OCI-LY1 (cell line): ENCODE results near the gene FAM200C.

Experiments
- H2AFZ ChIP-seq: fragments of 200-600 bp; sonication (generic), shearing (Covaris generic); 2 replicates; pipeline ENCODE4 v1.6.0; 2014; ENCODE audit warnings: antibody characterized with exemption, mild to moderate bottlenecking, low read length
- H3F3A ChIP-seq: fragments of 200-600 bp; sonication (generic), shearing (Covaris generic); 2 replicates; pipeline ENCODE4 v1.6.0; 2014; ENCODE audit warnings: mild to moderate bottlenecking, antibody characterized with exemption, low read length, moderate library complexity; ENCODE audit not compliant: insufficient read depth
- H3K27ac ChIP-seq: fragments of 200-600 bp; sonication (generic); 2 replicates; pipeline ENCODE4 v1.5.1; 2014; ENCODE audit warnings: low read length, mixed run types, mild to moderate bottlenecking, low read depth; ENCODE audit not compliant: poor library complexity, severe bottlenecking
- H3K27me3 ChIP-seq: fragments of 200-600 bp; sonication (generic); 2 replicates; pipeline ENCODE4 v1.6.0; 2014; ENCODE audit warnings: antibody characterized with exemption, mild to moderate bottlenecking, low read length, moderate library complexity; ENCODE audit not compliant: insufficient read depth
- H3K36me3 ChIP-seq: fragments of 200-600 bp; sonication (generic); 2 replicates; pipeline ENCODE4 v1.6.1; 2014; ENCODE audit warnings: mild to moderate bottlenecking, antibody characterized with exemption, low read length, moderate library complexity, mixed read lengths; ENCODE audit not compliant: insufficient read depth
- H3K4me1 ChIP-seq: fragments of 200-600 bp; sonication (generic); 2 replicates; pipeline ENCODE4 v1.5.1; 2014; ENCODE audit warnings: mild to moderate bottlenecking, low read length, moderate library complexity; ENCODE audit not compliant: insufficient read depth, severe bottlenecking
- H3K4me2 ChIP-seq: fragments of 200-600 bp; sonication (generic), shearing (Covaris generic); 2 replicates; pipeline ENCODE4 v1.6.1; 2014; ENCODE audit warnings: low read length
- H3K4me3 ChIP-seq: fragments of 200-600 bp; sonication (generic); 2 replicates; pipeline ENCODE4 v1.5.1; 2014; ENCODE audit warnings: low read length, low read depth, mild to moderate bottlenecking, mixed read lengths; ENCODE audit not compliant: poor library complexity, severe bottlenecking
- H3K79me2 ChIP-seq: fragments of 200-600 bp; shearing (Covaris generic); 2 replicates; pipeline ENCODE4 v1.6.1; 2016; ENCODE audit warnings: mixed run types, low read length, mixed read lengths; ENCODE audit not compliant: insufficient read depth
- H3K9ac ChIP-seq: fragments of 200-600 bp; sonication (generic), shearing (Covaris generic); 2 replicates; pipeline ENCODE4 v1.6.1; 2014; ENCODE audit warnings: mild to moderate bottlenecking, low read length, mixed read lengths
- H3K9me2 ChIP-seq: fragments of 200-600 bp; sonication (generic), shearing (Covaris generic); 2 replicates; pipeline ENCODE4 v1.6.1; 2014; ENCODE audit warnings: low read depth, mild to moderate bottlenecking, low read length, mixed read lengths
- H3K9me3 ChIP-seq: fragments of 200-600 bp; shearing (Covaris generic); 2 replicates; pipeline ENCODE4 v1.6.1; 2014; ENCODE audit warnings: low read length, mixed read lengths
- H4K20me1 ChIP-seq: fragments of 200-600 bp; sonication (generic), shearing (Covaris generic); 2 replicates; pipeline ENCODE4 v1.6.0; 2016; ENCODE audit warnings: mild to moderate bottlenecking, low read length; ENCODE audit not compliant: insufficient read depth
- CTCF ChIP-seq: fragments of 200-600 bp; sonication (generic), shearing (Covaris generic); IDR thresholded peaks from 2 replicates; pipeline ENCODE4 v1.5.1; 2017; ENCODE audit warnings: mild to moderate bottlenecking, antibody characterized with exemption, low read length, moderate library complexity, mixed read lengths
- EZH2 ChIP-seq: fragments of 200-600 bp; sonication (generic), shearing (Covaris generic); IDR thresholded peaks from 2 replicates; pipeline ENCODE4 v1.8.0; 2017; ENCODE audit warnings: borderline replicate concordance, mixed run types, mild to moderate bottlenecking, antibody characterized with exemption, low read length, moderate library complexity, mixed read lengths

FAM200C gene

GRCh38 chr5:160395111-160395510, 4.7 kb downstream of the FAM200C start:
- Histone ChIP-seq H3K4me2 (no peak overlapping the region), H3K79me2 (no peaks in the 10 kb centered on the region), H3K9me3 (no peaks in the 10 kb centered on the region), H3K9me2 (no peaks in the 10 kb centered on the region), H3K4me1 (peaks cover 11% of the 10 kb centered on the region), H3K27me3 (no peaks in the 10 kb centered on the region), H3K36me3 (no peaks in the 10 kb centered on the region), H4K20me1 (no peaks in the 10 kb centered on the region), H3K27ac (no peak overlapping the region), H3K9ac (no peak overlapping the region), H3K4me3 (no peak overlapping the region), H3F3A (no peaks in the 10 kb centered on the region), H2AFZ (no peak overlapping the region)
- no peak for TF ChIP-seq EZH2

- Histone ChIP-seq H4K20me1 (no peaks in the 10 kb centered on the region), H3K27me3 (no peaks in the 10 kb centered on the region), H2AFZ (no peak overlapping the region), H3K9ac (no peak overlapping the region), H3K9me3 (peaks cover 5% of the 10 kb centered on the region; the same call in 1 of the 2 replicates), H3K4me2 (no peak overlapping the region), H3F3A (no peaks in the 10 kb centered on the region), H3K4me3 (no peak overlapping the region), H3K27ac (no peak overlapping the region), H3K4me1 (no peaks in the 10 kb centered on the region), H3K79me2 (no peaks in the 10 kb centered on the region), H3K36me3 (no peaks in the 10 kb centered on the region), H3K9me2 (no peaks in the 10 kb centered on the region)
- TF ChIP-seq EZH2: no peak
- peak; percentile 70 for TF ChIP-seq CTCF
Observed at GRCh38 chr5:160390787-160391696, 8.8 kb downstream of the FAM200C start.

- no peak overlapping the region for H3K27ac ChIP-seq
- no peaks in the 10 kb centered on the region for H3K27me3 ChIP-seq
- H3K9me2 ChIP-seq: no peaks in the 10 kb centered on the region
- no peaks in the 10 kb centered on the region for H3F3A ChIP-seq
- H3K4me3 ChIP-seq: no peak overlapping the region
- H3K9ac ChIP-seq: no peak overlapping the region
- no peak for TF ChIP-seq EZH2
- TF ChIP-seq CTCF: no peak
- no peak overlapping the region for H3K4me2 ChIP-seq
- no peaks in the 10 kb centered on the region for H4K20me1 ChIP-seq
- no peaks in the 10 kb centered on the region for H3K36me3 ChIP-seq
- no peaks in the 10 kb centered on the region for H3K4me1 ChIP-seq
- H2AFZ ChIP-seq: no peak overlapping the region
- H3K9me3 ChIP-seq: peaks cover 5% of the 10 kb centered on the region; the same call in 1 of the 2 replicates
- H3K79me2 ChIP-seq: no peaks in the 10 kb centered on the region
Observed at GRCh38 chr5:160387445-160387844, 12.4 kb downstream of the FAM200C start.
